Activated CD4-positive, alpha-beta T cell treated with anti-CD3 and anti-CD28 coated beads, Interleukin-10, Interleukin-2, amounts not matched to agents 100 ng/mL and 50 ng/mL, durations not matched to agents 16 hours and 8 hours (primary cell): Measurements from ENCODE around the gene TMEM181.
"Not testable (repeated sequence)": the region's sequence is repeated elsewhere in the genome, so short reads cannot be mapped to it uniquely, and the experiment has no call there.

Experiments used
- DNase-seq: peaks from one replicate; pipeline ENCODE4 v3.0.0-alpha.2; 2020

The TMEM181 gene

GRCh38 chr6:158559895-158560835, at the start of gene TMEM181:
Gene TMEM181, plus strand, starts transcription at chr6:158560091. Its CDS starts 134 bp downstream, at chr6:158560225.
- DNase-seq, result peak; percentile 90

GRCh38 chr6:158512809-158513208, 47.1 kb upstream of the TMEM181 start:
- no peak for DNase-seq

- DNase-seq, result no peak
Measured at GRCh38 chr6:158514176-158514575, 45.7 kb upstream of the TMEM181 start.

GRCh38 chr6:158514991-158515390, 44.9 kb upstream of the TMEM181 start:
- DNase-seq, result no peak

GRCh38 chr6:158516098-158516497, 43.8 kb upstream of the TMEM181 start:
- DNase-seq, result no peak

- no peak for DNase-seq
Measured at GRCh38 chr6:158517038-158517437, 42.9 kb upstream of the TMEM181 start.

- DNase-seq, result no peak
Measured at GRCh38 chr6:158517581-158517980, 42.3 kb upstream of the TMEM181 start.

GRCh38 chr6:158518191-158519127, 41.4 kb upstream of the TMEM181 start:
- peak; percentile 82 for DNase-seq

GRCh38 chr6:158519300-158519699, 40.6 kb upstream of the TMEM181 start:
- no peak for DNase-seq

GRCh38 chr6:158519761-158520160, 40.1 kb upstream of the TMEM181 start:
- no peak for DNase-seq

GRCh38 chr6:158520975-158521374, 38.9 kb upstream of the TMEM181 start:
- DNase-seq, result not testable (repeated sequence)

- DNase-seq, result no peak
Measured at GRCh38 chr6:158521759-158522158, 38.1 kb upstream of the TMEM181 start.

- no peak for DNase-seq
Measured at GRCh38 chr6:158522616-158523015, 37.3 kb upstream of the TMEM181 start.

GRCh38 chr6:158524311-158524710, 35.6 kb upstream of the TMEM181 start:
- DNase-seq, result no peak

GRCh38 chr6:158527858-158528257, 32.0 kb upstream of the TMEM181 start:
- DNase-seq, result not testable (repeated sequence)

GRCh38 chr6:158528826-158529225, 31.1 kb upstream of the TMEM181 start:
- DNase-seq, result no peak

GRCh38 chr6:158529629-158530028, 30.3 kb upstream of the TMEM181 start:
- no peak for DNase-seq

GRCh38 chr6:158531566-158531965, 28.3 kb upstream of the TMEM181 start:
- DNase-seq, result no peak

GRCh38 chr6:158531970-158532369, 27.9 kb upstream of the TMEM181 start:
- DNase-seq, result no peak

- peak; percentile 65 for DNase-seq
Measured at GRCh38 chr6:158536084-158536890, 23.6 kb upstream of the TMEM181 start.

- DNase-seq, result no peak
Measured at GRCh38 chr6:158536891-158537798, 22.7 kb upstream of the TMEM181 start.
